NCI-H345 (cell line): ENCODE results near the gene TSPAN10.

Experiments used
- DNase-seq: peaks from one replicate; lab custom pipeline; 2025; lab: John Stamatoyannopoulos, UW

Gene TSPAN10

DNA sequence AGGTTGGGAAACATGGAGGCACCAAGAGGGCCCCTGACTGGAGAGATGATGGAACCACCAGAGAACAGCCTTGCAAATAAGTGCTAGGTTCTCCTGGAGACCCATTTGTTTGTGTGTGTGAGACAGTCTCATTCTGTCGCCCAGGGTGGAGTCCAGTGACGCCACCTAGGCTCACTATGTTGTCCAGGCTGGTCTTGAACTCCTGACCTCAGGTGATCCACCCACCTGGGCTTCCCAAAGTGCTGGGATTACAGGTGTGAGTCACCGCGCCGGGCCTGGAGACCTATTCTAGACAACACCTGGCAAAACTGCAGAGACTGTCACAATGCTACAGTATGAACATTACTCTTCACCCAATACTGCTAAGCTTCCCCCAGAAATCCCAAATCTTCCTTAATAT lies 1.6 kb upstream of the TSPAN10 start:
- DNase-seq, result no peak

DNA sequence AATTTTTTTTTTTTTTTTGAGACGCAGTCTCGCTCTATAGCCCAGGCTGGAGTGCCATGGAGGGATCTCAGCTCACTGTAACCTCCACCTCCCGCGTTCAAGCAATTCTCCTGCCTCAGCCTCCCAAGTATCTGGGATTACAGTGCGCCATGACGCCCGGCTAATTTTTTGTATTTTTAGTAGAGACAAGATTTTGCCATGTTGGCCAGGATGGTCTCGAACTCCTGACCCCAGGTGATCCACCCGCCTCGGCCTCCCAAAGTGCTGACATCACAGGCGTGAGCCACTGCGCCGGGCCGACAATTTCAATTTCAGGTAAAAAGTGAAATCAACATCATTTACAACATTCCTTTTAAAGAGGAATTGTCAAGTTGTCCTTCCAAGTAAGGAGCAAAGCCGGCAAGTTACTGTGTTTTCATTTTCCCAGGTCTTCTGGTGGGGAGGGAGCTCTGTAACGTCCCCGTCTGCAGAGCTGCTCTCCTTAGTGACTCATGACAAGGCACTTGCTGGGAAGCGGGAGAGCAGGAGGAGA lies 957 bp upstream of the TSPAN10 start:
- no peak for DNase-seq

DNA sequence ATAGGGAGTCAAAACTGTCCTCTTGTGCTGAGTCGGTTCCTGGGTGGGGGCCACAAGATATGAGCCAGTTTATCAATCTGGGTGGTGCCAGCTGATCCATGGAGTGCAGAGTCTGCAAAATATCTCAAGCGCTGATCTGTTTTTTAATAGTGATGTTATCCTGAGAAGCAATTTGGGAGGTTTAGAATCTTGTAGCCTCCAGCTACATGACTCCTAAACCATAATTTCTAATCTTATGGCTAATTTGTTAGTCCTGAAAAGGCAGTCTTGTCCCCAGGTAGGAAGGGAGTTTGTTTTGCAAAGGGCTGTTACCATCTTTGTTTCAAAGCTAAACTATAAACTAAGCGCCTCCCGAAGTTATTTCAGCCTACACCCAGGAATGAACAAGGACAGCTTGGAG lies 1.7 kb downstream of the TSPAN10 start:
- DNase-seq, result no peak

GRCh38 chr17:81640011-81640410 lies 3.0 kb downstream of the TSPAN10 start:
- DNase-seq, result no peak

- DNase-seq, result no peak
Observed at GRCh38 chr17:81641825-81642489, 5.0 kb downstream of the TSPAN10 start.

DNA sequence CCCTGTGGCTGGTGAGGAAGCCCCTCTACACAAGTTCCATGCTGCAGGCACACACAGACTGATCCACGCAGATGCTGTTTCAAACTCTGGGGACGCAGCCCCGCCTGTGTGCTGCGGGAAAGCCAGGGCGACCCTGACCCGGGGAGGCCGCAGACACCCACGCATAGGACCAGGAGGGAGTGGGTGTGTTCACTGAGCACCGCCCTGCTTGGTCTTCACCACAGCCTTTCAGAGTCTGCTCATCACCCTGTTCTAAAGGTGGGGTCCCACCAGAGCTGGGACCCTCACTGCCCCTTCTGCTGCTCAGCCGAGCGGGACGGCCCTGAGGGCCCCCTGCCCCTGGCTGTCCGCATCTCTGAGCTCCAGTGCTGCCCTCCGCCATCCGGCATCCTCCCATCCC lies 7.5 kb downstream of the TSPAN10 start:
- no peak for DNase-seq

DNA sequence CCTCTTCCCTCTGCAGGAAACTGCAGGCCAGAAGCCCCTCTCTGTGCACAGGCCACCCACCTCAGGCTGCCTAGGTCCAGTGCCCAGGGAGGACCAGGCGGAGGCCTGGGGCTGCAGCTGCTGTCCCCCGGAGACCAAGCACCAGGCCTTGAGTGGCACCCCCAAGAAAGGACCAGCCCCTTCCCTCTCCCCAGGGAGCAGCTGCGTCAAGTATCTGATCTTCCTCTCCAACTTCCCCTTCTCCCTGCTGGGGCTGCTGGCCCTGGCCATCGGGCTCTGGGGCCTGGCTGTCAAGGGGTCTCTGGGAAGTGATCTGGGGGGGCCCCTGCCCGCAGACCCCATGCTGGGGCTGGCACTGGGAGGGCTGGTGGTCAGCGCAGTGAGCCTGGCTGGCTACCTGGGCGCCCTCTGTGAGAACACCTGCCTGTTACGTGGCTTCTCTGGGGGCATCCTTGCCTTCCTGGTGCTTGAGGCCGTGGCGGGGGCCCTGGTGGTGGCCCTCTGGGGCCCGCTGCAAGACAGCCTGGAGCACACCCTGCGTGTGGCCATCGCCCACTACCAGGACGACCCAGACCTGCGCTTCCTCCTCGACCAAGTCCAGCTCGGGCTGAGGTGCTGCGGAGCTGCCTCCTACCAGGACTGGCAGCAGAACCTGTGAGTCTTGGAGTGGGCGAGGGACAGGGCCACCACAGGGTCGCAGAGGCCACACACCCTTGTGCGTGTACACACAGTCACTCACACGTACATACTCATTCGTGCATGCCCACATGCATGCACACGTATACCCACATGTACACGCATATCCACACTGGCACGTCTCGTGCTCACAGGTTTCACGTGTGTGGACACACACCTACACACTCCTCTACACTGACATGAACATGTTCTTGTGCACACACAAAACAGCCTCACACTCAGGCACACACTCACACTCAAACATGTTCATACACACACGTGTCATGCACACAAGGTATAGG lies 8.3 kb downstream of the TSPAN10 start:
- no peak for DNase-seq

DNA sequence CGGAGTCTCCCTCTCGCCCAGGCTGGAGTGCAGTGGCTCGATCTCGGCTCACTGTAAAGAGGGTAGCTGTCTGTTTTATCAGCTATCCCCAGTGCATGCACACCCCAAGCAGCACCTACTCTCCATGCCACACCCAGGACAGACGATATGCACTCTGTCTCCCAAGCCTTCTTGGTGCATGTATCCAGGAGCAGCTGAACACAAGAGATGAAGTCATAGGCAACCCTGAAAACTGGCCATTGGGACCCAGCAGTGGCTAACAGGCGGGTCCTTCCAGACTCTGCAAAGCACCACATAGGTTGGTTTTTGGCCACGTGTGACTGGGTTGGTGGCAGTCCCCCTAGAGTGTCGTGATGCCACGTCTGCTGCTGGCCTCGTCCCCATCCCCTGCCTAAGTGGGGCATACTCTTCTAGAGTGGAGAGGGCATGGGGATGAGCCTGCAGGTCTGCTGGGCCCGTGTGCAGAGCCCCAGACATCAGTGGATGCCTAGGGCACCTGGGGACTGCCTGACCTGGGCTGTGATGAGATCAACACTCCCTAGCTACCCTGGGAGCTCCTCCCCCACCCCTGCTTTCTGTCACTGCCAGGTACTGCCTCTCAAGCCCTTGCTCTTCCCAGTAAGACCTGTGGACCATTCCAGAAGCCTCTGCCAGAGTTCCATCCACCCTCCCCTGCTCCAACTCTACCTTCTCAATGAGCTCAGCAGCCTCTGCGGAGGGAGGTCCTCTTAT lies 10.0 kb downstream of the TSPAN10 start:
- no peak for DNase-seq

DNA sequence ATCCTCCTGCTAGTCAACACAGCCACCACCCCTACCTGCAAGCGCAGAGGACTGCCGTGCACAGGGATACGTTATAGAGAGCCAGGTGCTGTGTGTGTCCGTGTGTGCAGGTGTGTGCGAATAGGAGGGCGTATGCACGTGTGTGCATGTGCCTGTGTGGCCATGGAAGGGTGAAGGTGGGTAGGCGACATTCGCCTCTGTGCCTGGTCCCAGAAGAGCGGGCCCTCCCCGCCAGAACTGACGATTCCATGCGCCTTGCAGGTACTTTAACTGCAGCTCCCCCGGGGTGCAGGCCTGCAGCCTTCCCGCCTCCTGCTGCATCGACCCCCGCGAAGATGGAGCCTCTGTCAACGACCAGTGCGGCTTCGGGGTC lies 10.6 kb downstream of the TSPAN10 start:
- no peak for DNase-seq

DNA sequence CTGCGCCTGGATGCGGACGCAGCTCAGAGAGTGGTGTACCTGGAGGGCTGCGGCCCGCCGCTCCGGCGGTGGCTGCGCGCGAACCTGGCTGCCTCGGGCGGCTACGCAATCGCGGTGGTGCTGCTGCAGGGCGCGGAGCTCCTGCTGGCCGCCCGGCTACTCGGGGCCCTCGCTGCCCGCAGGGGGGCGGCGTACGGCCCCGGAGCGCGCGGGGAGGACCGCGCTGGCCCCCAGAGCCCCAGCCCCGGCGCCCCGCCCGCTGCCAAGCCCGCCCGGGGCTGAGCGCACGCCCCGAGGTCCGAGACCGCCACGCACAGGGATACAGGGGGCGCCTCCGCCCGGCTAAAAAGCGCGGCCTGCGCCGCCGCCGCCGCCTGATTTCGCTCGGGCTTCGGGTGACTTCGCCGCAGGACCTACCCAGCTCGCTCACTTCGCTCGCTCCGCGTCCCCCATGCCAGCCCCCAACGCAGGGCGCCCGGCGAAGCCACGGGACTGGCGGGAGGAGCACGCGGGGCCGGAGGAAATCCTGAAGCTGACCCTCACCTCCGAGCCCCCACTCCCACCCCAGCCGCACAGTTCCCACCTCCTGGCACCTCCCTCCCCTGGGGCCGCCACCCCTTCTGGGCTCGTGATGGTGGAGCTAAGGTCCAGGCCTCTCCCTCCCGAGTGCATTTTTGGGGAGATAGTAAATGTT lies 11.2 kb downstream of the TSPAN10 start:
- peak; percentile 8 for DNase-seq

DNA sequence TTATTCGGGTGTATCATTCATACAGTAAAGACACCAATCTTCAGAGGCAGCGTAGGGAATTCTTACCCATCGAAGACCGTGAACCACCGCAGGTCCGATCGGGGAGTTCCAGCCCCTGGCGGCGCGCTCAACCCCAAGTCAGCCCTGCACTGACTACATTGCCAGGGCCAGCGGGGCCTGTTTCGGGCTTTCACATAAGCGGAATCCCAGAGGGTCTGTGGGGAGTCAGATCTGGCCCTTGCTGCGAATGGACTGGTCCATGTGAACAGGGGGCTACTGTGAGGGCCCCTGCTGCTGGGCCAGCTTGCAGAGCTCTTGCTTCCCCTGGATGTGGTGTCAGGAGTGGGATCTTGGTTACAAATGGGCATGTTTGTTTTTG lies 11.7 kb downstream of the TSPAN10 start:
- no peak for DNase-seq

DNA sequence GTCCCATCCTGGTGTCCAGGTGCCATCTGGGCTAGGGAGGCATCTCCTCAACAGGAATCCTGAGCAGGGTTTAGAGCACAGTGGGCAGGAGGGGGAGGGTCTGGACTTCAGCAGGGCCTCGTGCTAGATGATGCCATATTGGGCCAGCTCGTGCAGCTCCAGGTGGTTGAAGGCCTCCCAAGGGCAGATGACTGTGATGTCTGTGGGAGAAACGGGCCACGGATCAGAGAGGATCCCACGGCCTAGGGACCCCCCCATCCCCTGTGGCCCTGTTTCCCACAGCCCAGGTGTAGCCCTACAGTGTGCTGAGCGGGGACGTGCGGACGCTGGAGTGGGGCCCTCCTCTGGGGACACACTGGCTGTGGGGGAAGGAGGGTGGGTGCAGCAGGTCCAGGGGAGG lies 14.0 kb downstream of the TSPAN10 start:
- no peak for DNase-seq

- DNase-seq, result no peak
Observed at GRCh38 chr17:81651692-81652091, 14.7 kb downstream of the TSPAN10 start.

DNA sequence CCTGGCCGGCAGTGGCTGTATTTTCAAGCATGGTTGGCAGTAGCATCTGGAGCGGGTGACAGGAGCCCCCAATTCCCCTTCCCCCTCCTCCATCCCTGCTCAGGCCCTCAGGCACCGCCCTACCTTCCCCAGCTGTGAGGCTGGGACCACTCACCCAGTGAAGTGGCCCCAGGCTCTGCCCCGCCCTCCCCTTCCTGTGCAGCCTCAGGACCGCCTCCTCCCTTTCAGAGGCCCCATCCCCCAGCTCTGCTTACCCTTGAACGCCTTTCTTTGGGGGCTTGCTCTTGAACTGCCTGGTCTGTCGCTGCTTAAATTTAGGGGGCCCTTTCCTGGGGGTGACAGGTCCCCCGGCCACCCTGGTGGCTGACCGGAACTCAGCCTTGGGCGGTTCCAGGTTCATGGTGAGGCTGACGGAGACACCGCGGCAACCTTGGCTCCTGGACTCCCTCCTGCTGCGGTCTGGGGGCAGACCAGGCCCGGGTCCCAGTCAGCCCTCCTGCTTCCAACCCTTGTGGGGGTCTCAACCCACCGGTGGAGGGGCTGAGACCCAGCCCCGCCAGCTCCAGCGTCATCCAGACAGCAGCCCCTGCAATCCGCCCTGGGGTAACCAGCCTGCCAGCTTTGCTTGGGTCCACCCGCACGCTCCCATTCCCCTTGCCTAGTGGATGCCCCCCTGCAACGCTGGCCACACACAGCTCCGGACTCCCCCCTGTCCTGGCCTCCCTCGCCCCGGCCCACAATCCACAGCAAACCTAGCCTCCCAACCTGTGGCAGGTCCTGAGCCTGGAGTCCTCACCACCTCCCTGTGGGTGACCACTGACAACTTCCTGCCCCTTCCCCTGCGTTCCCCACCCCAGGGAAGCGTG lies 16.1 kb downstream of the TSPAN10 start:
- no peak for DNase-seq

DNA sequence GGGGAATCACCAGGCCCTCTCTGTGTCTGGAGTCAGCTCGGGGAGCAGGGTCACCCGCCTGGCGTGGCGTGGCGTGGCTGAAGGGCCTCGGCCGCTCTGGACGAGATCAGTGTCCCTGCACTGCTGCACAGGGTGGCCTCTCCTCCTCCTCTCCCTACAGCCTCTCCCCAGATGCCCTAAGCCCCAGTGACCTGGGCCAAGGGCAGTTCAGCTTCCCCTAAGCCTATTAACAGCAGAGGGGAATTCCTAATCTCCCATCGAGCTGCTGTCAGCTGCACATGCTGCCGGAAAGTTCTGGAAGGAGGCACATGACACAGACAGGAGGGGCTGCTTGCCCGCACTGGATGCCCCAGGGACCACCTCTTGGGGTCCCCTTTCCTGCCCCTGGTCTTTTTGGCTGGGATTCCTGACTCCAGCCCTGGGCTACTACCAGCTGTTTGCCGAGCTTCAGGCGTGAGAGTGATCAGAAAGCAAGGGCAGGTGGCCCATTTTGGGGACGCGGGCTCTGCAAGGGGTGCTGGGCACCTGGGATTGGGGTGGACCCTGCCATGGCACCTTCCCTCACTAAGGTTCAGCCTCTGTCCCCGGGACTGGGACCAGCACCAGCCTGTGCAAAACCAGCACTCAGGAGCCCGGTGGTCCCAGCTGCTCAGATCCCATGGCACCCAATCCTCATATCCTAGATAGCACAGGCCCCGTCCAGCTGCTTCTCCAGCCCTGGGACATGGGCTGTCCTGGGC lies 18.6 kb downstream of the TSPAN10 start:
- DNase-seq, result no peak

- DNase-seq, result no peak
Observed at GRCh38 chr17:81656118-81656743, 19.2 kb downstream of the TSPAN10 start, which contains the start of gene PDE6G. TSS of gene PDE6G (minus strand) at chr17:81656542. CDS start at chr17:81653305, 3,237 bp downstream.

- no peak for DNase-seq
Observed at GRCh38 chr17:81656835-81657234, 19.8 kb downstream of the TSPAN10 start.

DNA sequence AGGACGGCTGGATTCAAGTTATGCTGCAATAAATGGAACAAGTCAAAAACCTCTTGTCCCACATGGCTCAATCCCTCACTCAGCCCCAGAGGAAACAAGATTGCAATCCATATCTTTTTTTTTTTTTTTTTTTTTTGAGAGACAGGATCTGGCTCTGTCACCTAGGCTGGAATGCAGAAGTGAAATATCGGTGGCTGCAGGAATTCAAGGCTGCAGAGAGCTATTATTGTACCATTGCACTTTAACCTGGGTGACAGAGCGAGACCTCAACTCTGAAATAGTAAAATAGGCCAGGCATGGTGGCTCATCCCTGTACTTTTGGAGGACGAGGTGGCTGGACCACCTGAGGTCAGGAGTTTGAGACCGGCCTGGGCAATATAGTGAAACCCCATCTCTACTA lies 22.0 kb downstream of the TSPAN10 start:
- DNase-seq, result no peak

- DNase-seq, result no peak
Observed at GRCh38 chr17:81660441-81660840, 23.4 kb downstream of the TSPAN10 start.

- DNase-seq, result no peak
Observed at GRCh38 chr17:81662002-81662401, 25.0 kb downstream of the TSPAN10 start.
